Adrenal gland (tissue), 12 donors: ENCODE data around the gene HOXD1. TPM values are rescaled to one million over a fixed set of nuclear protein-coding genes. Genes with fewer than 3 reads are reported as not detected.

Experiments
- DNase-seq, 7 donors: peaks; one replicate each; pipeline ENCODE4 v3.0.0-alpha.2; 2019 to 2020
- H3K27ac ChIP-seq, 5 donors: fragments of 200-600 bp; sonication (generic) in 4 of 5; 1 replicate in 3 of 5; 2 replicates in 2 of 5; pipeline versions ENCODE4 v1.5.1 to v1.8.0; 2016 to 2020; ENCODE audit warnings: mild to moderate bottlenecking in 1 of 5
- H3K27me3 ChIP-seq: fragments of 200-600 bp; 2 replicates; pipeline ENCODE4 v1.8.0; 2021
- H3K36me3 ChIP-seq, 2 donors: fragments of 200-600 bp; replicated peaks in 1 of 2; 1 replicate in 1 of 2; 2 replicates in 1 of 2; pipeline versions ENCODE4 v1.5.1 to v1.8.0; 2018 to 2022
- H3K4me1 ChIP-seq, 2 donors: fragments of 200-600 bp; replicated peaks in 1 of 2; 1 replicate in 1 of 2; 2 replicates in 1 of 2; pipeline versions ENCODE4 v1.5.1 to v1.8.0; 2018 to 2021
- H3K4me3 ChIP-seq, 4 donors: fragments of 200-600 bp; sonication (generic) in 3 of 4; one replicate each; pipeline ENCODE4 v1.5.1; 2016 to 2018
- H3K9me3 ChIP-seq, 3 donors: fragments of 200-600 bp; sonication (generic) in 1 of 3; replicated peaks in 1 of 3; 1 replicate in 2 of 3; 2 replicates in 1 of 3; pipeline versions ENCODE4 v1.5.1 to v1.8.0; 2016 to 2021
- CTCF ChIP-seq, 6 experiments: fragments of 450-650 bp in 4 of 6; fragments of 200-600 bp in 2 of 6; sonication (generic) in 1 of 6; IDR thresholded peaks; 1 replicate in 5 of 6; 2 replicates in 1 of 6; pipeline versions ENCODE4 v1.5.1 to v1.8.0; 2016 to 2021; ENCODE audit warnings: antibody characterized with exemption in 6 of 6, mild to moderate bottlenecking in 2 of 6, moderate library complexity in 1 of 6
- POLR2A ChIP-seq, 2 donors: fragments of 450-650 bp; IDR thresholded peaks; one replicate each; pipeline ENCODE4 v1.6.1; 2017; ENCODE audit warnings: antibody characterized with exemption in 2 of 2, mild to moderate bottlenecking in 2 of 2, moderate library complexity in 1 of 2
- WGBS, 4 donors: extraction: QIAGEN DNeasy Blood & Tissue Kit in 2 of 4; methylation state at CpG; one replicate each; pipeline versions ENCODE4 v1.1.5 to v1.1.7; 2013 to 2017; 5-methylcytosine and 5-hydroxymethylcytosine counted together
- intact Hi-C, 2 donors: fragments of 100-400 bp; cut with DNase I; formaldehyde crosslinking; loops; one replicate each; pipeline versions ENCODE4 v1.14.1 to v1.15.0; 2022 to 2023
- polyA plus RNA-seq, 3 donors: library from polyadenylated mRNA; stranded (reverse); fragments of 200-250 nt in 2 of 3; fragments of 350-450 nt in 1 of 3; fragmentation: Illumina TruSeq in 1 of 3; extraction: RNeasy Lipid Tissue Mini Kit (QIAGEN cat#74804) in 1 of 3; gene quantifications; one replicate each; pipeline ENCODE4 v1.2.3, GENCODE V29; 2013 to 2014
- total RNA-seq, 9 donors: library from RNA; depleted of rRNA in 4 of 9; stranded (reverse); fragments of >200 nt in 4 of 9; fragments of 120-200 nt in 1 of 9; fragmentation: NEBNext Ultra II Directional in 1 of 9; extraction: Animal tissue kit (Norgen Biotek cat#: 25700) in 1 of 9; gene quantifications; one replicate each; pipeline versions ENCODE4 v1.1.0 to v1.2.4, GENCODE V29; 2013 to 2023
- donor health status: healthy with polysubstance abuse.
- donor health status: Bipolar disorder and iron deficiency.
- donor health status: DM: yes; HTN: yes; CAD: no.
- donor health status: DM: no; HTN: no; CAD: no.
- donor health status: DM: no; HTN: no; CAD: no.
- donor health status: DM: yes; HTN: yes; CAD: no.

Gene HOXD1
- total and polyA plus RNA-seq, 12 donors = 0.18 to 0.72 (median 0.31) TPM; not detected in 4

GRCh38 chr2:176192351-176192750, 3.9 kb downstream of the HOXD1 start:
- H3K27ac ChIP-seq = no peak overlapping the region
- intact Hi-C loops = no loop called here
- 35 to 66% (median 54%) methylated on average over 1 of the region's 1 CpG for WGBS, 4 donors

GRCh38 chr2:176193048-176193447, 4.6 kb downstream of the HOXD1 start:
- H3K4me3 ChIP-seq = no peak overlapping the region
- no peak for TF ChIP-seq CTCF (IDR thresholded peaks at IDR 0.05)
- no peak for TF ChIP-seq POLR2A (IDR thresholded peaks at IDR 0.05)
- H3K9me3 ChIP-seq = no peaks in the 10 kb centered on the region
- 26 to 32% (median 28%) methylated on average over 1 of the region's 1 CpG for WGBS, 4 donors
- no peak for DNase-seq
- peaks cover 23% of the 10 kb centered on the region for H3K27me3 ChIP-seq
- H3K36me3 ChIP-seq = no peaks in the 10 kb centered on the region
- intact Hi-C loops = no loop called here
- H3K27ac ChIP-seq = no peak overlapping the region
- H3K4me1 ChIP-seq = peaks cover 10 to 16% of the 10 kb centered on the region in 2 donors

More at GRCh38 chr2:176192351-176192750, 3.9 kb downstream of the HOXD1 start:
- TF ChIP-seq CTCF (IDR thresholded peaks at IDR 0.05) (no peak), POLR2A (IDR thresholded peaks at IDR 0.05) (no peak)
- H3K36me3 ChIP-seq = no peaks in the 10 kb centered on the region
- no peaks in the 10 kb centered on the region for H3K9me3 ChIP-seq
- H3K27me3 ChIP-seq = peaks cover 17% of the 10 kb centered on the region
- H3K4me1 ChIP-seq = peaks cover 10 to 16% of the 10 kb centered on the region in 2 donors
- DNase-seq = no peak
- no peak overlapping the region for H3K4me3 ChIP-seq

- Histone ChIP-seq H3K9me3 (no peaks in the 10 kb centered on the region), H3K4me3 (no peak overlapping the region), H3K36me3 (no peaks in the 10 kb centered on the region), H3K27me3 (peaks cover 5% of the 10 kb centered on the region), H3K27ac (no peak overlapping the region), H3K4me1 (no peaks in the 10 kb centered on the region)
- TF ChIP-seq POLR2A (IDR thresholded peaks at IDR 0.05) (no peak), CTCF (IDR thresholded peaks at IDR 0.05) (no peak)
- intact Hi-C loops = no loop called here
- DNase-seq = no peak
Measured at GRCh38 chr2:176199902-176200301, 11.4 kb downstream of the HOXD1 start.

- no peak overlapping the region for H3K4me3 ChIP-seq
- intact Hi-C loops = no loop called here
- no peak for TF ChIP-seq CTCF (IDR thresholded peaks at IDR 0.05)
- TF ChIP-seq POLR2A (IDR thresholded peaks at IDR 0.05) = no peak
- no peak for DNase-seq
- WGBS, 4 donors = 75 to 81% (median 77%) methylated on average over 20 to 21 of the region's 21 CpGs
- H3K27me3 ChIP-seq = peaks cover 5% of the 10 kb centered on the region
- no peak overlapping the region for H3K27ac ChIP-seq
- H3K36me3 ChIP-seq = no peaks in the 10 kb centered on the region
- no peaks in the 10 kb centered on the region for H3K9me3 ChIP-seq
- H3K4me1 ChIP-seq = no peaks in the 10 kb centered on the region
Measured at GRCh38 chr2:176200971-176201370, 12.5 kb downstream of the HOXD1 start.
